ENCODE measurements around the gene SPSB1. TPM values are rescaled to one million over a fixed set of nuclear protein-coding genes. Genes with fewer than 3 reads are reported as not detected.

SPSB1 gene
- total RNA-seq, 4 donors from 2014 or later = 28.3 to 49.2 (median 42.1) TPM

GRCh38 chr1:9303916-9304315 lies 11.2 kb downstream of the SPSB1 start:
- Histone ChIP-seq H3K36me3 (no peaks in the 10 kb centered on the region), H3K27me3 (no peaks in the 10 kb centered on the region), H3K4me1 (peaks cover 56% of the 10 kb centered on the region), H3K4me3 (no peak overlapping the region), H3K9me3 (no peaks in the 10 kb centered on the region), H3K27ac (peak overlapping the region; percentile 0)
- no peak for TF ChIP-seq POLR2AphosphoS5 (IDR thresholded peaks at IDR 0.05)
- TF ChIP-seq, protein P1, sequence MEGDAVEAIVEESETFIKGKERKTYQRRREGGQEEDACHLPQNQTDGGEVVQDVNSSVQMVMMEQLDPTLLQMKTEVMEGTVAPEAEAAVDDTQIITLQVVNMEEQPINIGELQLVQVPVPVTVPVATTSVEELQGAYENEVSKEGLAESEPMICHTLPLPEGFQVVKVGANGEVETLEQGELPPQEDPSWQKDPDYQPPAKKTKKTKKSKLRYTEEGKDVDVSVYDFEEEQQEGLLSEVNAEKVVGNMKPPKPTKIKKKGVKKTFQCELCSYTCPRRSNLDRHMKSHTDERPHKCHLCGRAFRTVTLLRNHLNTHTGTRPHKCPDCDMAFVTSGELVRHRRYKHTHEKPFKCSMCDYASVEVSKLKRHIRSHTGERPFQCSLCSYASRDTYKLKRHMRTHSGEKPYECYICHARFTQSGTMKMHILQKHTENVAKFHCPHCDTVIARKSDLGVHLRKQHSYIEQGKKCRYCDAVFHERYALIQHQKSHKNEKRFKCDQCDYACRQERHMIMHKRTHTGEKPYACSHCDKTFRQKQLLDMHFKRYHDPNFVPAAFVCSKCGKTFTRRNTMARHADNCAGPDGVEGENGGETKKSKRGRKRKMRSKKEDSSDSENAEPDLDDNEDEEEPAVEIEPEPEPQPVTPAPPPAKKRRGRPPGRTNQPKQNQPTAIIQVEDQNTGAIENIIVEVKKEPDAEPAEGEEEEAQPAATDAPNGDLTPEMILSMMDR (IDR thresholded peaks at IDR 0.05) = no peak
- TF ChIP-seq EP300 (IDR thresholded peaks at IDR 0.05) = no peak
- no peak for DNase-seq (ENCODE audit: low spot score in 2 of 2)
- 97% methylated on average over 6 of the region's 6 CpGs for WGBS

GRCh38 chr1:9305216-9305615 lies 12.5 kb downstream of the SPSB1 start:
- 89% methylated on average over 13 of the region's 14 CpGs for WGBS
- Histone ChIP-seq H3K27me3 (no peaks in the 10 kb centered on the region), H3K9me3 (no peaks in the 10 kb centered on the region), H3K27ac (no peak overlapping the region), H3K4me1 (peaks cover 53% of the 10 kb centered on the region), H3K36me3 (no peaks in the 10 kb centered on the region), H3K4me3 (no peak overlapping the region)
- TF ChIP-seq, protein P1 (IDR thresholded peaks at IDR 0.05) = no peak
- TF ChIP-seq EP300 (IDR thresholded peaks at IDR 0.05) (no peak), POLR2AphosphoS5 (IDR thresholded peaks at IDR 0.05) (no peak), POLR2A (IDR thresholded peaks at IDR 0.05) (no peak)
- DNase-seq (ENCODE audit: low spot score in 2 of 2) = no peak

GRCh38 chr1:9306006-9306405 lies 13.3 kb downstream of the SPSB1 start:
- no peak overlapping the region for H3K4me3 ChIP-seq
- no peak overlapping the region for H3K27ac ChIP-seq
- H3K9me3 ChIP-seq = no peaks in the 10 kb centered on the region
- H3K36me3 ChIP-seq = no peaks in the 10 kb centered on the region
- no peaks in the 10 kb centered on the region for H3K27me3 ChIP-seq
- 78% methylated on average over 9 of the region's 14 CpGs for WGBS
- no peak for DNase-seq (ENCODE audit: low spot score in 2 of 2)
- no peak for TF ChIP-seq POLR2AphosphoS5 (IDR thresholded peaks at IDR 0.05)
- no peak for TF ChIP-seq EP300 (IDR thresholded peaks at IDR 0.05)
- TF ChIP-seq POLR2A (IDR thresholded peaks at IDR 0.05) = no peak
- TF ChIP-seq, protein P1 (IDR thresholded peaks at IDR 0.05) = no peak
- H3K4me1 ChIP-seq = peaks cover 46% of the 10 kb centered on the region

DNA sequence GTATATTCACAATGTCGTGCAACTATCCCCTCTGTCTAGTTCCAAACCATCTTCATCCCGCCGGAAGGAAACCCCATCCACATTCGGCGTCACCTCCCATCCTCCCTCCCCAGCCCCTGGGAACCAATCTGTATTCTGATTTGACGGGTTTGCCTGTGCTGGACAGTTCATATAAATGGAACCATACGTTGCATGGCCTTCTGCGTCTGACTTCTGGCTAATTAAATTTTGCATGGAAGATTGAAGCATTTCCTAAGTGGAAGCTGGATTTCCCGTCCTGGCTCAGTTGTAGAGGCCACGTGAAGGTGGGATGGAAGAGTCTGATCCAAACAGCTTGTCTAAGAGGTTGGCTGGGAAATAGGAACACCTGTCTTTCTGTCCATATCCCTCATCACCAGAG lies 14.6 kb downstream of the SPSB1 start:
- WGBS = 87% methylated on average over 10 of the region's 10 CpGs

DNA sequence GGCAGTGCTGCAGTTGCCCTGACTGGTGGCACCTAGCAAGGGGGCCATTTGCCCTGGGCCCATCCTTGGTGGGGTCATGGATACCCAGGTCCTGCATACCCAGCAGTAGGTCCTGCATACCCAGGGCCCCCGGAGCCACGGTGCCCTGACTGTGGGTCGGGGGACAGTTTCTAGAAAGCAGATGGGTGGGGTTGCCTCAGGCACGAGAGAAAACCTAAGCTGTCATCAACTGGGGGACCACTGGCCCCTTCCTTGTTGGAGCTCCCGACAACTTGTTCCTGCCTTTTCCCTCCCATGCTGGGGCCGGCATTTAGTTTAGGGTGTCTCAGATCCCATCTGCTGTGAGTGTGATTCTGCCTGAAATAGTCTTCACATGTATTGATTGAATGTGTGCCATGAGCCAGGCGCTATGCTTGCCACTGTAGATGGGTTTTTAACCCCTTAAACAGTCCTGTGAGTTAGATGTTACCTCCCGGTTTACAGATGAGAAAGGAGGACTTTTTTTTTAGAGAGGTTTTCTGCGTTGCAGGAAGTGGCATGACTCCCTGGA lies 15.6 kb downstream of the SPSB1 start:
- H3K4me3 ChIP-seq = no peak overlapping the region
- 75% methylated on average over 5 of the region's 9 CpGs for WGBS
- H3K9me3 ChIP-seq = no peaks in the 10 kb centered on the region
- no peak overlapping the region for H3K27ac ChIP-seq
- no peaks in the 10 kb centered on the region for H3K36me3 ChIP-seq
- no peak for DNase-seq (ENCODE audit: low spot score in 2 of 2)
- H3K27me3 ChIP-seq = no peaks in the 10 kb centered on the region
- peaks cover 32% of the 10 kb centered on the region for H3K4me1 ChIP-seq
- TF ChIP-seq EP300 (IDR thresholded peaks at IDR 0.05) (no peak), POLR2AphosphoS5 (IDR thresholded peaks at IDR 0.05) (no peak)
- TF ChIP-seq, protein P1 (IDR thresholded peaks at IDR 0.05) = no peak

More for the DNA sequence above, 14.6 kb downstream of the SPSB1 start:
- no peaks in the 10 kb centered on the region for H3K9me3 ChIP-seq
- H3K4me1 ChIP-seq = peaks cover 40% of the 10 kb centered on the region
- H3K4me3 ChIP-seq = no peak overlapping the region
- TF ChIP-seq EP300 (IDR thresholded peaks at IDR 0.05) (no peak), POLR2AphosphoS5 (IDR thresholded peaks at IDR 0.05) (no peak), POLR2A (IDR thresholded peaks at IDR 0.05) (no peak)
- H3K27ac ChIP-seq = no peak overlapping the region
- DNase-seq (ENCODE audit: low spot score in 2 of 2) = no peak
- H3K27me3 ChIP-seq = no peaks in the 10 kb centered on the region
- no peaks in the 10 kb centered on the region for H3K36me3 ChIP-seq

DNA sequence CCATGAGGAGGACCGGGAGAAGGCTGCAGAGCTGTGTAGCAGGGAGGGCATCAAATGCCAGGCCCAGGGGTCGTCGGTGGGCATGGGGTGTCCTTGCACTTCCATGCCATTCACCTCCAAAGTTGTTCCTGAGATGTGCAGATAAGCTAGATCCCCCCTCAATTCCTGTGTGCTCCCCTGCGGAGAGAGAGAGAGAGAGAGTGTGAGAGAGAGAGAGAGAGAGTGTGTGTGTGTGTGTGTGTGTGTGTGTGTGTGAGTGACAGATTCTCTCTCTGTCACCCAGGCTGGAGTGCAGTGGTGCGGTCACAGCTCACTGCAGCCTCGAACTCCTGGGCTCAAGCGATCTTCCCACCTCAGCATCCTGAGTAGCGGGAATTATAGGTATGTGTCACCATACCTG lies 16.4 kb downstream of the SPSB1 start:
- Histone ChIP-seq H3K4me3 (no peak overlapping the region), H3K27me3 (no peaks in the 10 kb centered on the region), H3K9me3 (no peaks in the 10 kb centered on the region), H3K4me1 (peaks cover 28% of the 10 kb centered on the region), H3K36me3 (no peaks in the 10 kb centered on the region), H3K27ac (no peak overlapping the region)
- WGBS = 87% methylated on average over 8 of the region's 8 CpGs
- no peak for DNase-seq (ENCODE audit: low spot score in 2 of 2)
- TF ChIP-seq EP300 (IDR thresholded peaks at IDR 0.05) = no peak
- TF ChIP-seq POLR2A (IDR thresholded peaks at IDR 0.05) = no peak
- TF ChIP-seq, protein P1 (IDR thresholded peaks at IDR 0.05) = no peak
- TF ChIP-seq POLR2AphosphoS5 (IDR thresholded peaks at IDR 0.05) = no peak
